KG1 (cell line): Measurements from ENCODE around the gene PCDHGA6.
"Not testable (repeated sequence)": the region's sequence is repeated elsewhere in the genome, so short reads cannot be mapped to it uniquely, and the experiment has no call there.

Source experiments
- DNase-seq: peaks from one replicate; lab custom pipeline; 2025; lab: John Stamatoyannopoulos, UW

Gene PCDHGA6

GRCh38 chr5:141394401-141395187, 20.9 kb downstream of the PCDHGA6 start:
- not testable (repeated sequence) for DNase-seq

- not testable (repeated sequence) for DNase-seq
These were observed 24.3 kb downstream of the PCDHGA6 start, which contains the start of gene PCDHGB5 for GRCh38 chr5:141397756-141398551. PCDHGB5 (plus strand) TSS chr5:141397947; CDS start chr5:141398128, 181 bp downstream.

- DNase-seq = no peak
These were observed 24.9 kb downstream of the PCDHGA6 start for GRCh38 chr5:141398608-141399007.

- DNase-seq = no peak
These were observed 26.0 kb downstream of the PCDHGA6 start for GRCh38 chr5:141399555-141400258.

GRCh38 chr5:141402553-141403243, 29.0 kb downstream of the PCDHGA6 start, which contains the start of gene PCDHGA9:
PCDHGA9 (plus strand) TSS chr5:141402778; CDS start chr5:141402953, 175 bp downstream.
- no peak for DNase-seq

- no peak for DNase-seq
These were observed 29.7 kb downstream of the PCDHGA6 start for GRCh38 chr5:141403387-141403786.

GRCh38 chr5:141407790-141408505, 34.3 kb downstream of the PCDHGA6 start, which contains the start of gene PCDHGB6:
PCDHGB6 (plus strand) TSS chr5:141408021; CDS start chr5:141408203, 182 bp downstream.
- DNase-seq = not testable (repeated sequence)

GRCh38 chr5:141409598-141410306, 36.1 kb downstream of the PCDHGA6 start:
- no peak for DNase-seq

- DNase-seq = no peak
These were observed 37.9 kb downstream of the PCDHGA6 start for GRCh38 chr5:141411575-141411974.

- DNase-seq = peak; percentile 5
These were observed 39.3 kb downstream of the PCDHGA6 start, which contains the start of gene PCDHGA10 for GRCh38 chr5:141412854-141413539. PCDHGA10 (plus strand) TSS chr5:141412987; CDS start chr5:141413176, 189 bp downstream.

GRCh38 chr5:141413540-141414069, 39.9 kb downstream of the PCDHGA6 start:
- no peak for DNase-seq

GRCh38 chr5:141414548-141415274, 41.0 kb downstream of the PCDHGA6 start:
- DNase-seq = not testable (repeated sequence)

- not testable (repeated sequence) for DNase-seq
These were observed 41.6 kb downstream of the PCDHGA6 start for GRCh38 chr5:141415275-141415618.

GRCh38 chr5:141417494-141418172, 43.9 kb downstream of the PCDHGA6 start, which contains the start of gene PCDHGB7:
PCDHGB7 (plus strand) TSS chr5:141417677; CDS start chr5:141417860, 183 bp downstream.
- DNase-seq = not testable (repeated sequence)

- no peak for DNase-seq
These were observed 45.6 kb downstream of the PCDHGA6 start for GRCh38 chr5:141419074-141419880.

- DNase-seq = no peak
These were observed 47.3 kb downstream of the PCDHGA6 start, which contains the start of gene PCDHGA11 for GRCh38 chr5:141420855-141421488. PCDHGA11 (plus strand) TSS chr5:141421051; CDS start chr5:141421228, 177 bp downstream.
